ENCODE results near the gene THSD7B. TPM values are rescaled to one million over a fixed set of nuclear protein-coding genes. Genes with fewer than 3 reads are reported as not detected.

The THSD7B gene
- total RNA-seq, 1 donor from 2014 or later, result 0.38 TPM

- intact Hi-C loops (cut with DNase I), result no loop called here
- Histone ChIP-seq H3K36me3 (no peaks in the 10 kb centered on the region), H3K27ac (no peak overlapping the region), H3K4me1 (no peaks in the 10 kb centered on the region), H3K27me3 (ENCODE audit: low read depth) (no peaks in the 10 kb centered on the region), H3K9me3 (no peaks in the 10 kb centered on the region), H3K4me3 (no peak overlapping the region)
- ATAC-seq (no peak), DNase-seq (no peak)
- TF ChIP-seq CTCF (IDR thresholded peaks at IDR 0.05), result no peak
Measured at GRCh38 chr2:137205324-137205723, 440.0 kb downstream of the THSD7B start.

GRCh38 chr2:137206069-137206468 is 440.7 kb downstream of the THSD7B start:
- Histone ChIP-seq H3K4me1 (no peaks in the 10 kb centered on the region), H3K4me3 (no peak overlapping the region), H3K36me3 (no peaks in the 10 kb centered on the region), H3K27me3 (ENCODE audit: low read depth) (no peaks in the 10 kb centered on the region), H3K9me3 (no peaks in the 10 kb centered on the region), H3K27ac (no peak overlapping the region)
- no peak for TF ChIP-seq CTCF (IDR thresholded peaks at IDR 0.05)
- ATAC-seq (no peak), DNase-seq (no peak)
- intact Hi-C loops (cut with DNase I), result no loop called here

GRCh38 chr2:137207030-137207429 is 441.7 kb downstream of the THSD7B start:
- ATAC-seq, result no peak
- Histone ChIP-seq H3K36me3 (no peaks in the 10 kb centered on the region), H3K9me3 (no peaks in the 10 kb centered on the region), H3K4me1 (no peaks in the 10 kb centered on the region), H3K4me3 (no peak overlapping the region), H3K27ac (no peak overlapping the region), H3K27me3 (ENCODE audit: low read depth) (no peaks in the 10 kb centered on the region)
- no peak for DNase-seq
- TF ChIP-seq CTCF (IDR thresholded peaks at IDR 0.05), result no peak
- intact Hi-C loops (cut with DNase I), result no loop called here

- no peak for TF ChIP-seq CTCF (IDR thresholded peaks at IDR 0.05)
- H3K9me3 ChIP-seq, result no peaks in the 10 kb centered on the region
- H3K27me3 ChIP-seq (ENCODE audit: low read depth), result no peaks in the 10 kb centered on the region
- no peak overlapping the region for H3K27ac ChIP-seq
- intact Hi-C loops (cut with DNase I), result no loop called here
- no peaks in the 10 kb centered on the region for H3K4me1 ChIP-seq
- no peak overlapping the region for H3K4me3 ChIP-seq
- ATAC-seq (no peak), DNase-seq (no peak)
- H3K36me3 ChIP-seq, result no peaks in the 10 kb centered on the region
Measured at GRCh38 chr2:137208431-137208891, 443.1 kb downstream of the THSD7B start.

- Histone ChIP-seq H3K36me3 (no peaks in the 10 kb centered on the region), H3K4me3 (no peak overlapping the region), H3K27ac (no peak overlapping the region), H3K4me1 (no peaks in the 10 kb centered on the region), H3K27me3 (ENCODE audit: low read depth) (no peaks in the 10 kb centered on the region), H3K9me3 (no peaks in the 10 kb centered on the region)
- ATAC-seq (no peak), DNase-seq (no peak)
- no peak for TF ChIP-seq CTCF (IDR thresholded peaks at IDR 0.05)
- intact Hi-C loops (cut with DNase I), result no loop called here
Measured at GRCh38 chr2:137210039-137210438, 444.7 kb downstream of the THSD7B start.

- no peak for TF ChIP-seq CTCF (IDR thresholded peaks at IDR 0.05)
- Histone ChIP-seq H3K4me3 (no peak overlapping the region), H3K27me3 (ENCODE audit: low read depth) (no peaks in the 10 kb centered on the region), H3K36me3 (no peaks in the 10 kb centered on the region), H3K4me1 (no peaks in the 10 kb centered on the region), H3K27ac (no peak overlapping the region), H3K9me3 (no peaks in the 10 kb centered on the region)
- intact Hi-C loops (cut with DNase I), result no loop called here
- no peak for ATAC-seq
- DNase-seq, result no peak
Measured at GRCh38 chr2:137211761-137212160, 446.4 kb downstream of the THSD7B start.
